ENCODE measurements around the gene PCIF1. TPM values are rescaled to one million over a fixed set of nuclear protein-coding genes. Genes with fewer than 3 reads are reported as not detected.
"Not testable (repeated sequence)": the region's sequence is repeated elsewhere in the genome, so short reads cannot be mapped to it uniquely, and the experiment has no call there.

PCIF1 gene
- polyA plus RNA-seq, 3 donors = 18.6 to 28.2 (median 25.8) TPM

DNA sequence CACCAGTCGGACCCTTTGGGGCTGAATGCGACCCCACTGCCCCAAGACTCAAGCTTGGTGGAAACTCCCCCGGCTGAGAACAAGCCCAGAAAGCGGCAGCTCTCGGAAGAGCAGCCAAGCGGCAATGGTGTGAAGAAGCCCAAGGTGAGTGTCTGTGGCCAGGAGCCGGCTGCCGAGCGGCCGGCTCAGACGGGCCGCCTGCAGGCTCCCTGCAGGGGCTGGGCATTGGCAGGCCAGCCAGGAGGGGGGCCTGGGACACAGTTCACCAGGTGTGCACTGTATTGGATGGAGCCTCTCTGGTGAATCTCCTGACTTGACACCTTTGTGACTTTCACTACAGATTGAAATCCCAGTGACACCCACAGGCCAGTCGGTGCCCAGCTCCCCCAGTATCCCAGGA is 6.0 kb downstream of the PCIF1 start:
- no peak overlapping the region for H3K27ac ChIP-seq (ENCODE audit: low read depth, low read length)
- WGBS, 3 donors = 92 to 96% (median 93%) methylated on average over 13 of the region's 13 CpGs

DNA sequence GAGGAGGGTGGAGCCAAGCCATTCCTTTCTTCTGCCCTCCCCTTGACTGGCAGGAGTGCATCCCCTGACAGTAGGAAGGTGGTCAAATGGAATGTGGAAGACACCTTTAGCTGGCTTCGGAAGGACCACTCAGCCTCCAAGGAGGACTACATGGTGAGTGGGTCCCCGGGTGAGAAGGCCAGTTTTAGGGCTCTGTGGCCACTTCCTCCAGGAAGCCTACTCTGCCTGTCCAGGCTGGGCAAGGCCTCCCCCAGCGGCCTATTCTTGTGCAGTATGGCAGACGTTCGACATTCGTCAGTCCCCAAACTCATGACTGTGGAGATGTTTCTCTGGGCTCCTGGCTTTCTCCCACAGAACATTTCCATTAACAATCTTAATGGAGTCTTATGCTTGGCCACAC is 9.1 kb downstream of the PCIF1 start:
- H3K27ac ChIP-seq (ENCODE audit: low read depth, low read length) = no peak overlapping the region
- 89 to 92% (median 91%) methylated on average over 6 of the region's 6 CpGs for WGBS, 3 donors

DNA sequence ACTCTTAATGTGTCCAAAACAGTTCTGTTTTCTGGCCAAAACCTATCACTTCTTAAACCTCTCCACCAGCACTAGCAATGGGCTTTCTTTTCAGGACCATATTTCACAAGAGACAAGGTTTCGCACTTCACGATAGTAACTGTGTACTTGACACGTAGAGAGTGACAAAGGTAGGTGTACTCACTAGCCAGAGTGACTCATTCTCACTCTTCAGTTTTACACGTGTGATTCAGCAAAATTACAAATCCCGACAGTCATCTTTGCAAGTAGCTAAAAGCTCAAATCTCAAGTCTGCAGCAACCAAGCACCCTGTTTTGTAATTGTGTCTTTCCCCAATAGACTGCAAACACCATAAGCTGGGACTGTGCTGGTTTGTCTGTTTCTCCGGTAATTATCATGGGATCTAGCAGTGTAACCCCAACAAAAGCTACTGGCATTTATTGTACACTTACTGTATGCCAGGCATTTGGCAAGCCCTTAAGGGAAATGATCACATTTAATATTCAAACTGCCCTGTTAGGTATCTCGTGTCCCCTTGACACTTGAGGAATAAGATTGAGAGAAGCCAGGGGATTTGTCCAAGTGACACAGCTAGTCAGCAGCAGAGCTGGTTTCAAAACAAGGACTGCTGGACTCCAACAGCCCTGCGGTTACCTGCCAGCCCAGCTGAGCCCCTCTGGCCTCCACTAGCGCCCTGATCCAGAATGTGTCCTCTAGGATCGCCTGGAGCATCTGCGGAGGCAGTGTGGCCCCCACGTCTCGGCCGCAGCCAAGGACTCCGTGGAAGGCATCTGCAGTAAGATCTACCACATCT is 9.9 kb downstream of the PCIF1 start:
- WGBS, 3 donors = 77 to 84% (median 83%) methylated on average over 15 of the region's 15 CpGs
- no peak overlapping the region for H3K27ac ChIP-seq (ENCODE audit: low read depth, low read length)

DNA sequence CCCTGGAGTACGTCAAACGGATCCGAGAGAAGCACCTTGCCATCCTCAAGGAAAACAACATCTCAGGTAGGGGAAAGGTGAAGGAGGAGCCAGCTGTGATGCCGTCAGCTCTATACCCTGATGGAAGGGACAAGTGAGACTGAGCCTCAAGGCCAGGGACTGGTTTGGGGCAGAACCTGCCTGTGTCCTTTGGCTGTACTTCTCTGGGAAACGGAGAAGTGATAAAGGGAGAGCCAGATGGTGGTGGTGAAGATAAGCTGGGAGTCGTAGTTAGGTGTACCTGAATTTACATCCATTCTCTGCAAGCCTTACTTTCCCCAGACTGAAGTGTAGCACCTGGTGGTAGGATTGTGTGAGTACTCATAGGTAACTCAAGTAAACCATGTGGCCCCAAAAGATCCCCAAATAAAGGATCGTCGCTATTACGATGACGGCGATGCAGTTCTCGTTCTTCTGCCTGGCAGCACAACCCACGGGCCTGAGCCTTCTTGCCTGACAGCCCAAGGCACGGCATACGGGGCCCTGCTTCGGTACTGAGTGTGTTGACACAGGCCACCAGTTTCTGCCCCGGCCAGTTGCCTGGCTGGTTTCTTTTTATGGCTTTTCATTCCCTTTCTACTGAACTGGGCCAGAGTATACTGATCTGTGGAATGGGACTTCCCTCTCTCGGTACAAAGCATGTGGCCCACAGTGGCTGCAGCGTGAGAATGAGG is 10.6 kb downstream of the PCIF1 start:
- 59 to 91% (median 86%) methylated on average over 19 of the region's 19 CpGs for WGBS, 3 donors

DNA sequence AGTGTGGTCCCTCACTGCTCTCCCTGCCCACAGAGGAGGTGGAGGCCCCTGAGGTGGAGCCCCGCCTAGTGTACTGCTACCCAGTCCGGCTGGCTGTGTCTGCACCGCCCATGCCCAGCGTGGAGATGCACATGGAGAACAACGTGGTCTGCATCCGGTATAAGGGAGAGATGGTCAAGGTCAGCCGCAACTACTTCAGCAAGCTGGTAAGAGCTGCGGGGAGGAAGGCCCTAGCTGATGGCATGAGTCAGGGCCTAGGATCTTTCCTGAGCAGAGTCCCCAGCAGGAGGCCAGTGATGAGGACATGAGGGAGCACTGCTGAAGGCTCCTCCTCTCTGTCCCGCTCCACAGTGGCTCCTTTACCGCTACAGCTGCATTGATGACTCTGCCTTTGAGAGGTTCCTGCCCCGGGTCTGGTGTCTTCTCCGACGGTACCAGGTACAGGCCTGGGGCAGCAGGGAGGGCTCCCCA is 11.2 kb downstream of the PCIF1 start:
- H3K27ac ChIP-seq (ENCODE audit: low read depth, low read length) = no peak overlapping the region
- 62 to 86% (median 80%) methylated on average over 13 of the region's 13 CpGs for WGBS, 3 donors

More for the DNA sequence above, 10.6 kb downstream of the PCIF1 start:
- H3K27ac ChIP-seq (ENCODE audit: low read depth, low read length) = no peak overlapping the region

DNA sequence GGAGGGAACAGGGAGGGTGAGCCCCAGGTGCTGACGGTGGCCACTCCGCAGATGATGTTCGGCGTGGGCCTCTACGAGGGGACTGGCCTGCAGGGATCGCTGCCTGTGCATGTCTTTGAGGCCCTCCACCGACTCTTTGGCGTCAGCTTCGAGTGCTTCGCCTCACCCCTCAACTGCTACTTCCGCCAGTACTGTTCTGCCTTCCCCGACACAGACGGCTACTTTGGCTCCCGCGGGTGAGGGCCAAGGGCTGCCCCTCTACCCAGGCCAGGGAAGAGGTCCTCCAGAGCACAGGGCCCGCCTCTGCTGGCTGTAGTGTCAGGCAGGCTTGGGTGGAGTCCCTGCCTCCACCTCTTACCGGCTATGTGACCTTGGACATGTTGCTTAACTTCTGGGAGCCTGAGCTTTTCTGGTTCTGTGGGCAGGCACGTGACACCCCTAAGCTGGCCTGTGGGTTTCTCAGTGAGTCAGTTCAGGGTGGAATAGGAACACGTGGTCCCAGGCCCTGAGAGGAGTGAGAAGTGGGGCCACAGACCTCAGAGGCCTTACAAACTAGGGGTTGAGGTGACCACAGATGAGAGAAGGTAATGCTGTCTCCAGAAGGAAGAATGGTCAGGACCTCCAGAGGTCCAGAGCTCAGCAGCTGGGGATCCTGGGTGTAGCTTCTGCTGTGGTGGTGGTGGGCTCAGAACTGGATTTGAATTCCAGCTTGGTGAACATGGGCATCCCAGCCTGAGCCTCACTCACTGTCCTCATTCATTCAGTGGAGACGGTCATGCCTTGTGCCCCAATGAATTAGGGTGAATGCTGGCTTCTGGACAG is 11.9 kb downstream of the PCIF1 start:
- WGBS, 3 donors = 62 to 74% (median 62%) methylated on average over 20 of the region's 20 CpGs
- no peak overlapping the region for H3K27ac ChIP-seq (ENCODE audit: low read depth, low read length)

DNA sequence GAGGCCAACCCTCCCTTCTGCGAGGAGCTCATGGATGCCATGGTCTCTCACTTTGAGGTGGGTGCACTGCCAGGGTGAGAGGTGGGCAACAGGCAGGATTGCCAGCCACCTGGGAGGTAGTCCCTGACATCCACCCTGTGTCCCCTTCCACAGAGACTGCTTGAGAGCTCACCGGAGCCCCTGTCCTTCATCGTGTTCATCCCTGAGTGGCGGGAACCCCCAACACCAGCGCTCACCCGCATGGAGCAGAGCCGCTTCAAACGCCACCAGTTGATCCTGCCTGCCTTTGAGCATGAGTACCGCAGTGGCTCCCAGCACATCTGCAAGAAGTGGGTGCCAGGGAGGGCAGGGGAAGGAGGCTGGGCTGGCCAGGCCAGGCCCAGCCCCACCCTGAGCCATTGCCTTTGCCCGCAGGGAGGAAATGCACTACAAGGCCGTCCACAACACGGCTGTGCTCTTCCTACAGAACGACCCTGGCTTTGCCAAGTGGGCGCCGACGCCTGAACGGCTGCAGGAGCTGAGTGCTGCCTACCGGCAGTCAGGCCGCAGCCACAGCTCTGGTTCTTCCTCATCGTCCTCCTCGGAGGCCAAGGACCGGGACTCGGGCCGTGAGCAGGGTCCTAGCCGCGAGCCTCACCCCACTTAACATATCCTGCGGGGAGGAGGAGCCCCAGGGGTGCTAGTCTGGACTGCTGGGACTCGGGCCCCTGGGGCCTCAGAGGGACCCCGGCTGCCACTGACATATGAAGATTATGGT is 12.8 kb downstream of the PCIF1 start:
- 83 to 86% (median 84%) methylated on average over 29 of the region's 29 CpGs for WGBS, 3 donors
- H3K27ac ChIP-seq (ENCODE audit: low read depth, low read length) = no peak overlapping the region

DNA sequence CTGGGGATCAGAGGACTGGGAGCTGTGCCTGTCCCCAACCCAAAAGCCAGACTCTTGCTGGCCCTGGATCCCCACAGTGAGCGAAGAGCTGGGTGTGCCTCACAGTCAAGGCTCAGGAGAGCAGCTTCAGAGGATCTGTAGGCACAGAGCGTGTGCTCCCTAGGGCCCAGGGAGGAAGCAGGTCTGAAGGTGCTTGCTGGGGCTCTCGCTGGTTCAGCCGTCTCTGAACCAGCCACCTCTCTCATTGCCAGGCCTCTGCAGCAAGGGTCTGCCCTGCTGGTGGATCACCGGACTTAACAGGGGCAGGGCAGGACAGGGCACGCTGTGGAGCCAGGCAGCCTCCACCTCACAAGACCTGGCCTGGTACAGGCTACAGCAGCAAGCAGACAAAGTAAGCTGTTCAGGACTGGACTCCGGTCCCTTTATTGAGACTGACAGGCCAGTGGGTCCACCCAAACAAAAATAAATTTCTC is 13.8 kb downstream of the PCIF1 start:
- no peak overlapping the region for H3K27ac ChIP-seq (ENCODE audit: low read depth, low read length)
- WGBS, 3 donors = 80 to 88% (median 85%) methylated on average over 7 of the region's 7 CpGs

DNA sequence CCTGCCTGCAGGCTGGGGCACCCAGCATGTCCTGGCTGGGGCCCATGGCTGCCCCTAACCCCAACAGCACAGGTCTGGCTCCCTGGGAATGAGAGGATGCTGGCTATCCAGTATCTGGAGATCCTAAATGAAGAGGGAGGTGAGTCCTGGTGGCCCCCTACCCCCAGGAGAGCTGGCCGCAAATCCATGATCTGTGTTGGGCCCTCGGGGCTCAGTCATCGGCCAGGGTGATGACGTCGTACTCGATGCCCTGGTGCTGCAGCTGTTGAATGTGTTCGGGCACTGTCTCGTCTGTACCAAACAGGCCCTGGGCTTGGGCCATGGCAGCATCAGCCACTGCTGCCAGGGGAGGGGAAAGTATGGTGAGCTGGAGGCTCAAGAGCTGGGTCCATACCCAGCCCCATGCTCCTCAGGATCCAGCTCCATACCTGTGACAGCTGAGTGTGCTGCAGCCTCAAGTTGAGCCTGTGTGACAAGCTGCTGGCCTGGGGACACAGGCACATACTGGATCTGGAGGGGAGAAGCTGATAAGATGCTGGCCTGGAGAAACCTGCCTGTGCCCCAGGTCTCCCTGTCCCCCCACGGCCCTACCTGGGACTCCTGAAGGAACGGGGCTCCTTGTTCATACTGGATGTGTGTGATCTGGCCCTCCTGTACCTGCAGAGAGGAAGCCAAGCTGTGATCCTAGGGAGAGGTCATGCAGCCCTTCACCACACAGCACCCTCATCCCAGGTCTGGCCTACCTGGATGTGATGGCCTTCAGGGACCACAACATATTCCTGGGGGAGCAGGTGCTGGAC is 14.5 kb downstream of the PCIF1 start:
- 78 to 83% (median 80%) methylated on average over 10 of the region's 10 CpGs for WGBS, 3 donors
- no peak overlapping the region for H3K27ac ChIP-seq (ENCODE audit: low read depth, low read length)

DNA sequence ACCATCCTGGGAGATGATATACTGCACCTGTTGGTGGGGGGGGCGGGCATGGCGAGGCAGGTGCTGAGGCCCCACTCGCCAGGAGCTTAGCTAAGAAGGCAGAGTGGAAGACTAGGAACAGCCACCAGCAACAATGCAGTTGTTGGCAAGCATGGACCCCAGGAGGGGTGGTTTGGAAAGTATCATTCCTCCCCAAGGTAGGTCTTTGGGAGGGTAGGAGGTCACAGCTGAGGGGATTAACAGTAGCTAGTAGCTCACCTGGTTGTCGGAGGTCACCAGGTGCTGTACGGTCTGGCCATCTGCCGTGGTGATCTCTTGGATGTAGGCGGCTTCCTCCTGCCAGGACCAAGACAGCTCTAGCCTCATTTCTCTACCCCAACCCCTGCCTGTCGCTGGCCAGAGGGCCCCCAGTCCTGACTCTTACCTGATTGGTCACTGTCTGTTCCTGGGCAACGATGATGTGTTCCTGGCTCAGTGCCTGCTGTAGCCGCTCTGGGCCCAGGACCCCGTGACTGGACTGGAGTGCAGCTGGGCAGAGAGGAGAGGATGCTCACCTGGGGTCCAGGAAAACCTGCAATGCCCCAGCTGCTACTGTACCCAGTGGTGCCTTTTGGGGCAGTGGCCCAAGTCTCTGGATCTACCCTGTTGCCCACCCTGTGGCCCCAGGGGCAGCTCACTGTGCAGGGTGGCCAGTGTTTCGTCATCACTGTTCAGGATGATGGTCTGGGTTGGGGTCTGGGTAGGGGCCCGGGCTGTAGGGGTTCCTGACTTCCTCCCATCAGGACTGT is 15.3 kb downstream of the PCIF1 start:
- 83 to 86% (median 86%) methylated on average over 13 of the region's 13 CpGs for WGBS, 3 donors
- no peak overlapping the region for H3K27ac ChIP-seq (ENCODE audit: low read depth, low read length)

DNA sequence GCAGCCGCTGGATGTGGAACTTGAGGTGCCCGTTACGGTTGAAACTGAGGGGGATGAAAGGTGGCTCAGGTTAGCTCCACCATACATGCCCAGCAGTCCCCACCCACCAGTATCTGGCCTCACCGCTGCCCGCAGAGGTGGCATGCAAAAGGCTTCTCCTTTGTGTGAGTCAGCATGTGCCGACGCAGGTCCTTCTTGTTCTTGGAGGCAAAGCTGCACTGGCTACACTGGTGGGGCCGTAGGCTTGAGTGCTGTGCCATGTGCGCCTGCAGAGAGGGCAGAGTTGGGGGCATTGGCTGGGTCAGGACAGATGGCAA is 15.8 kb downstream of the PCIF1 start:
- H3K27ac ChIP-seq (ENCODE audit: low read depth, low read length) = no peak overlapping the region
- 80 to 92% (median 86%) methylated on average over 9 of the region's 9 CpGs for WGBS, 3 donors

DNA sequence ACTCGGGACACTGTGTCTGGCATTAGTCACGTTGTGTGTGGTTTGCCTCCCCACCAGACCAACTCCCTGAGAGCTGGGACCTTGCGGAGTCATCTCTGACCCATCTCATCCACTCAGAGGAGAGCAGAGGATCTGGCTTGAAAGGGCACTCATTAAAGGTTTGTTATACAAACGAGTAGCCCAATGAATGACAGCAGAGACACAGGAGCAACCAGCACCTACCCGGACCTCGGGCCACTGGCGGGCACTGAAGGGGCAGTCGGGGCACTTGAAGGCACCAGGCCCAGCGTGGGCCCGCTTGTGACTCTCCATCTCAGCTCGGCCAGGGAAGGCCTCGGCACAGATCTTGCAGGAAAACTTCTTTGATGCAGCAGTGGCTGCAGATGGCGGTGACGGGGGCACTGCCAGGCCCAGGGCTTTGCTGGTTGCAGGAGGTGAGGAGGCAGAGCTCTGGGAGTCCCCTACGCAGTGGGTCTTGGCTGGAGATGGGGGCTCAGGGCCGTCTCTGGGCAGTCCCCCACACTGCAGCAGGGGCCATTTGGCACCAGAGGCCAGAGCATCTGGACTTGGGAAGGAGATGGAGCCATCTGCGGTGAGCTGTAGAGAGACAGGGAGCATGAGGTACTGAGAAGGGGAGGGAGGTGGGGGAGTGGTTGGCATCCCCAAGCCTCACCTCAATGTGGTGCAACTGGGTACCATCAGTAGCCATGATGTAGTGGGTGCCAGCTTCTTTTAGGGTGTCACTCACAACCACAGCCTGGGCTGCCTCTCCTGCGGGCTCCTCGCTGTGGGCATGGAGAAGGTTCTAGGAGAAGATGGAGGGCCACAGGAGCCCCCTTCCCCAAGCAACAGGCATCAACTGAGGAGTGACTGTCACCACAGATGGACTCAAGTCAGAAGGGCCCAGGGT is 17.7 kb downstream of the PCIF1 start:
- 94 to 95% (median 94%) methylated on average over 19 of the region's 19 CpGs for WGBS, 3 donors
- no peak overlapping the region for H3K27ac ChIP-seq (ENCODE audit: low read depth, low read length)

DNA sequence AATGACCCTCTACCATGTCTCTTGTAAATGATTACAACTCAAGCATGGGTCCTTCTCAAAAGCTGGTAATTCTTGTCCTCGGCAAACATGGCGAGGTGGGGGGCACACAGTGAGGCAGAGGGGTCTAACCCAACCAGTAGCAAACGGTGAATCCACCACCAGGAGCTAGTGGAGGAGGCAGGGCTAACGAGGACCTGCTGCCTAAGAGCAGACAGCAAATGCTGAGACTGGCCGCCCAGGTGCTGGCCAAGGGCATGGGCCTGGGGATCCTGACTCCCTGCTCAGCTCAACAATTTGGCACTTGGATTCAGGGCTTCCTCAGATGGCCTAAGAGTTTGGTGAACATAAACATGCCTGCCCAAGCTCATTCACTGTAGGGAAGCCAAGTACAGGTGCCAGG is 18.4 kb downstream of the PCIF1 start:
- no peak overlapping the region for H3K27ac ChIP-seq (ENCODE audit: low read depth, low read length)
- WGBS, 3 donors = 92 to 94% (median 94%) methylated on average over 5 of the region's 5 CpGs

DNA sequence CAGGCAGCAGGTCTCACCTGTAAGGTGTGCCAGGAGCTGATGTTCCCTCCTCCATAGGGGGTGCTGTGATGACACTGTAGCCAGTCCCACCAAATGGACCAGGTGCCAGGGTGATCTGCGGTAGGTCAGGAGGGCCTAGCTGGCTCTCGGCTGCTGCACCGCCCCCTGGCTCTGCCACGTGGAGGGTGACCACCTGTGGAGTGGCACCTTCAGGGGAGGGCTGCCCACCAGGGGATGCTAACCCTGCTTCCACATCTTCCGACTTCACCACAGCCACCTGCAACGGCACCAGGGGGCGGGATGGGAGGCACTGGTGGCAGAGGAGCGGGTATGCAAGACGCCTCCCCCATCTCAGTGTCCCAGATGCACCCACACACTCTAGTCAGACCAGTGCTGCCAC is 19.2 kb downstream of the PCIF1 start:
- WGBS, 3 donors = 92 to 94% (median 94%) methylated on average over 9 of the region's 9 CpGs
- no peak overlapping the region for H3K27ac ChIP-seq (ENCODE audit: low read depth, low read length)

DNA sequence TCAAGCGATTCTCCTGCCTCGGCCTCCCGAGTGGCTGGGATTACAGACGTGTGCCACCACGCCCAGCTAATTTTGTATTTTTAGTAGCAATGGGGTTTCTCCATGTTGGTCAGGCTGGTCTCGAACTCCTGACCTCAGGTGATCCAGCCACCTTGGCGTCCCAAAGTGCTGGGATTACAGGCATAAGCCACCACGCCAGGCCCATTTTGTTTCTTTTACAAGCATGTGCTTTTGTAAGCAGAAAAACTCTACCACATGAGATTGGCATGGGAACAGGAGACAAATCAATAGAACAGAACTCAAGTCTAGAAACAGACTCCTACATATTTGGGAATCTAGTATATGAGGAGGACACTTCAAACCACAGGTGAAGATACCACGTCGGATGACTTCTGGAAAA is 21.8 kb downstream of the PCIF1 start:
- WGBS, 3 donors = 88 to 93% (median 89%) methylated on average over 10 of the region's 10 CpGs
- not testable (repeated sequence) for H3K27ac ChIP-seq (ENCODE audit: low read depth, low read length)

All from adipose tissue (tissue), 3 donors.